Activated T-helper 1 cell treated with anti-CD3 and anti-CD28 coated beads, Interleukin-2, amount 50 U/mL, for 16 hours (primary cell): ENCODE measurements around the gene CDH4.
"Not testable (repeated sequence)": the region's sequence is repeated elsewhere in the genome, so short reads cannot be mapped to it uniquely, and the experiment has no call there.

Experiments
- DNase-seq, 2 donors: peaks; one replicate each; pipeline ENCODE4 v3.0.0-alpha.2; 2020; ENCODE audit warnings: low read depth in 1 of 2, low spot score in 1 of 2

Gene CDH4

GRCh38 chr20:61979090-61979489 is 727.0 kb downstream of the CDH4 start:
- DNase-seq, result no peak

GRCh38 chr20:61979701-61980635 is 727.9 kb downstream of the CDH4 start:
- no peak for DNase-seq

- no peak for DNase-seq
These were observed 728.9 kb downstream of the CDH4 start for GRCh38 chr20:61980647-61981583.

GRCh38 chr20:61981691-61982090 is 729.6 kb downstream of the CDH4 start:
- not testable (repeated sequence) for DNase-seq

GRCh38 chr20:61982191-61982950 is 730.3 kb downstream of the CDH4 start:
- DNase-seq, result no peak

GRCh38 chr20:61982951-61983315 is 730.9 kb downstream of the CDH4 start:
- no peak for DNase-seq

GRCh38 chr20:61983965-61984364 is 731.9 kb downstream of the CDH4 start:
- DNase-seq, result no peak

GRCh38 chr20:61984431-61984830 is 732.4 kb downstream of the CDH4 start:
- not testable (repeated sequence) for DNase-seq

GRCh38 chr20:61985096-61985495 is 733.0 kb downstream of the CDH4 start:
- DNase-seq, result no peak

- DNase-seq, result no peak
These were observed 734.8 kb downstream of the CDH4 start for GRCh38 chr20:61986762-61987321.

GRCh38 chr20:61988665-61989064 is 736.6 kb downstream of the CDH4 start:
- DNase-seq, result no peak

GRCh38 chr20:61989741-61990140 is 737.7 kb downstream of the CDH4 start:
- DNase-seq, result no peak
